PC-3 (cell line): Measurements from ENCODE around the gene DHRS7C.

Experiments
- EZH2 ChIP-seq: fragments of 300-600 bp; sonication (generic); IDR thresholded peaks from one replicate; pipeline ENCODE4 v1.6.1; 2017; ENCODE audit warnings: antibody characterized with exemption, mild to moderate bottlenecking, low read length; ENCODE audit not compliant: unreplicated experiment
- EZH2phosphoT487 ChIP-seq: fragments of 300-600 bp; sonication (generic); IDR thresholded peaks from 2 replicates; pipeline ENCODE4 v1.6.1; 2018; ENCODE audit warnings: mild to moderate bottlenecking, antibody characterized with exemption, low read length, borderline replicate concordance
- TF ChIP-seq, protein P1 (sequence below): fragments of 300-600 bp; sonication (generic); conservative IDR thresholded peaks from 2 replicates; pipeline ENCODE4 v1.5.1; 2017; ENCODE audit warnings: antibody characterized with exemption, low read depth, mild to moderate bottlenecking, low read length

GRCh38 chr17:9833922-9834321 is 42.5 kb upstream of the DHRS7C start:
- TF ChIP-seq, protein P1, sequence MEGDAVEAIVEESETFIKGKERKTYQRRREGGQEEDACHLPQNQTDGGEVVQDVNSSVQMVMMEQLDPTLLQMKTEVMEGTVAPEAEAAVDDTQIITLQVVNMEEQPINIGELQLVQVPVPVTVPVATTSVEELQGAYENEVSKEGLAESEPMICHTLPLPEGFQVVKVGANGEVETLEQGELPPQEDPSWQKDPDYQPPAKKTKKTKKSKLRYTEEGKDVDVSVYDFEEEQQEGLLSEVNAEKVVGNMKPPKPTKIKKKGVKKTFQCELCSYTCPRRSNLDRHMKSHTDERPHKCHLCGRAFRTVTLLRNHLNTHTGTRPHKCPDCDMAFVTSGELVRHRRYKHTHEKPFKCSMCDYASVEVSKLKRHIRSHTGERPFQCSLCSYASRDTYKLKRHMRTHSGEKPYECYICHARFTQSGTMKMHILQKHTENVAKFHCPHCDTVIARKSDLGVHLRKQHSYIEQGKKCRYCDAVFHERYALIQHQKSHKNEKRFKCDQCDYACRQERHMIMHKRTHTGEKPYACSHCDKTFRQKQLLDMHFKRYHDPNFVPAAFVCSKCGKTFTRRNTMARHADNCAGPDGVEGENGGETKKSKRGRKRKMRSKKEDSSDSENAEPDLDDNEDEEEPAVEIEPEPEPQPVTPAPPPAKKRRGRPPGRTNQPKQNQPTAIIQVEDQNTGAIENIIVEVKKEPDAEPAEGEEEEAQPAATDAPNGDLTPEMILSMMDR: no peak
- TF ChIP-seq EZH2phosphoT487 (no peak), EZH2 (no peak)
